NCI-H345 treated with DMSO at 0.1 percent for 48 hours (cell line): ENCODE data around the gene ALOX5.
"Not testable (repeated sequence)": the region's sequence is repeated elsewhere in the genome, so short reads cannot be mapped to it uniquely, and the experiment has no call there.

Experiments
- DNase-seq: peaks from one replicate; lab custom pipeline; 2025; ENCODE audit not compliant: unreplicated experiment; lab: John Stamatoyannopoulos, UW

The ALOX5 gene

GRCh38 chr10:45461034-45461433, 87.0 kb downstream of the ALOX5 start:
- no peak for DNase-seq

GRCh38 chr10:45463244-45464116, 89.5 kb downstream of the ALOX5 start:
- no peak for DNase-seq

- no peak for DNase-seq
Observed at GRCh38 chr10:45464958-45465567, 91.0 kb downstream of the ALOX5 start.

GRCh38 chr10:45466784-45467183, 92.8 kb downstream of the ALOX5 start:
- no peak for DNase-seq

- DNase-seq = no peak
Observed at GRCh38 chr10:45468079-45468478, 94.1 kb downstream of the ALOX5 start.

GRCh38 chr10:45470098-45471012, 96.3 kb downstream of the ALOX5 start:
- DNase-seq = no peak

GRCh38 chr10:45471059-45471458, 97.0 kb downstream of the ALOX5 start:
- no peak for DNase-seq

- DNase-seq = no peak
Observed at GRCh38 chr10:45471531-45472310, 97.7 kb downstream of the ALOX5 start.

GRCh38 chr10:45473126-45473525, 99.1 kb downstream of the ALOX5 start:
- DNase-seq = no peak

- no peak for DNase-seq
Observed at GRCh38 chr10:45476559-45476958, 102.5 kb downstream of the ALOX5 start.

- no peak for DNase-seq
Observed at GRCh38 chr10:45480294-45480693, 106.3 kb downstream of the ALOX5 start.

GRCh38 chr10:45481100-45481499, 107.1 kb downstream of the ALOX5 start:
- DNase-seq = not testable (repeated sequence)

- DNase-seq = no peak
Observed at GRCh38 chr10:45483002-45483401, 109.0 kb downstream of the ALOX5 start.

- no peak for DNase-seq
Observed at GRCh38 chr10:45487735-45488134, 113.7 kb downstream of the ALOX5 start.

GRCh38 chr10:45488365-45488764, 114.3 kb downstream of the ALOX5 start:
- no peak for DNase-seq

- no peak for DNase-seq
Observed at GRCh38 chr10:45490277-45490676, 116.3 kb downstream of the ALOX5 start.

GRCh38 chr10:45491061-45491460, 117.0 kb downstream of the ALOX5 start:
- no peak for DNase-seq
